ENCODE data around the gene PI4KA. TPM values are rescaled to one million over a fixed set of nuclear protein-coding genes. Genes with fewer than 3 reads are reported as not detected.
"Not testable (repeated sequence)": the region's sequence is repeated elsewhere in the genome, so short reads cannot be mapped to it uniquely, and the experiment has no call there.

PI4KA gene
- total RNA-seq, 6 donors from 2014 or later, result 68.6 to 251 (median 89.5) TPM

DNA sequence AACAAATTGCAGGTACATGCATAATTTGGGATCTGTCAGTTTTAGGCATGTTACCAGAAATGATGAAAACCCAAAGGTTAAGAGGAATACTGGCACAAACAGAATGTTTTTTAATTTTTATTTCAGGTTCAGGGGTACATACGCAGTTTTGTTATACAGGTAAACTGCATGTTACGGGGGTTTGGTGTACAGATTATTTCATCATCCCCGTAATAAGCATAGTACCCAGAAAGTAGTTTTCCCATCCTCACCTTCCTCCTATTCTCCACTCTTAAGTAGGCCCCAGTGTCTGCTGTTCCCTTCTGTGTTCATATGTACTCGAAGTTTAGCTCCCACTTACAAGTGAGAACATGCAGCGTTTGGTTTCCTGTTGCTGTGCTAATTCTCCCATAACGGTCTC is 33.0 kb downstream of the PI4KA start:
- no peak overlapping the region for H3K4me3 ChIP-seq
- DNase-seq (no peak), ATAC-seq (ENCODE audit: low FRiP score in 2 of 2) (no peak)
- H3K4me1 ChIP-seq, result no peaks in the 10 kb centered on the region
- H3K27me3 ChIP-seq, result no peaks in the 10 kb centered on the region
- H3K9me3 ChIP-seq, result no peaks in the 10 kb centered on the region
- 88 to 90% methylated on average over 6 of the region's 6 CpGs for WGBS, 2 donors
- peaks cover 4 to 72% (median 29%) of the 10 kb centered on the region in 4 donors for H3K36me3 ChIP-seq
- TF ChIP-seq POLR2A (IDR thresholded peaks at IDR 0.05) (no peak), EP300 (IDR thresholded peaks at IDR 0.05) (no peak), POLR2AphosphoS5 (IDR thresholded peaks at IDR 0.05) (no peak)
- TF ChIP-seq, protein P1, sequence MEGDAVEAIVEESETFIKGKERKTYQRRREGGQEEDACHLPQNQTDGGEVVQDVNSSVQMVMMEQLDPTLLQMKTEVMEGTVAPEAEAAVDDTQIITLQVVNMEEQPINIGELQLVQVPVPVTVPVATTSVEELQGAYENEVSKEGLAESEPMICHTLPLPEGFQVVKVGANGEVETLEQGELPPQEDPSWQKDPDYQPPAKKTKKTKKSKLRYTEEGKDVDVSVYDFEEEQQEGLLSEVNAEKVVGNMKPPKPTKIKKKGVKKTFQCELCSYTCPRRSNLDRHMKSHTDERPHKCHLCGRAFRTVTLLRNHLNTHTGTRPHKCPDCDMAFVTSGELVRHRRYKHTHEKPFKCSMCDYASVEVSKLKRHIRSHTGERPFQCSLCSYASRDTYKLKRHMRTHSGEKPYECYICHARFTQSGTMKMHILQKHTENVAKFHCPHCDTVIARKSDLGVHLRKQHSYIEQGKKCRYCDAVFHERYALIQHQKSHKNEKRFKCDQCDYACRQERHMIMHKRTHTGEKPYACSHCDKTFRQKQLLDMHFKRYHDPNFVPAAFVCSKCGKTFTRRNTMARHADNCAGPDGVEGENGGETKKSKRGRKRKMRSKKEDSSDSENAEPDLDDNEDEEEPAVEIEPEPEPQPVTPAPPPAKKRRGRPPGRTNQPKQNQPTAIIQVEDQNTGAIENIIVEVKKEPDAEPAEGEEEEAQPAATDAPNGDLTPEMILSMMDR (IDR thresholded peaks at IDR 0.05), result no peak
- no peak overlapping the region for H3K27ac ChIP-seq

DNA sequence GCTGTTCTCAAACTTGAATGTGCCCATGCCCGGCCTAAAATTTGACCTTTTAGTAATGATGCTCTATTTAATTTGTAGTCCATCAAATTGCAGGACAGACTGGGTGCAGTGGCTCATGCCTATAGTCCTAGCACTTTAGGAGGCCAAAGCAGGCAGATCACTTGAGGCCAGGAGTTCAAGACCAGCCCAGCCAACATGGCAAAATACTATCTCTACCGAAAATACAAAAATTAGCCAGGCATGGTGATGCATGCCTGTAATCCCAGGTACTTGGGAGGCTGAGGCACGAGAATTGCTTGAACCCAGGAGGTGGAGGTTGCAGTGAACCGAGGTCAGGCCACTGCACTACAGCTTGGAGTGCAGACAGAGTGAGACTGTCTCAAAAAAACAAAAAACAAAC is 33.4 kb downstream of the PI4KA start:
- H3K27ac ChIP-seq; ATAC-seq (ENCODE audit: low FRiP score in 2 of 2); DNase-seq; H3K9me3 ChIP-seq; H3K4me1 ChIP-seq; H3K27me3 ChIP-seq; H3K4me3 ChIP-seq: not testable (repeated sequence)
- H3K36me3 ChIP-seq, result peaks cover 4 to 72% (median 29%) of the 10 kb centered on the region in 4 donors
- WGBS, 2 donors, result 91 to 95% methylated on average over 4 of the region's 4 CpGs

GRCh38 chr22:20823264-20823663 is 35.3 kb downstream of the PI4KA start:
- Histone ChIP-seq H3K27ac (no peak overlapping the region), H3K4me3 (no peak overlapping the region), H3K9me3 (no peaks in the 10 kb centered on the region), H3K36me3 (peaks cover 16 to 72% (median 43%) of the 10 kb centered on the region in 4 donors), H3K4me1 (no peaks in the 10 kb centered on the region), H3K27me3 (no peaks in the 10 kb centered on the region)
- WGBS, 2 donors, result 96 to 100% methylated on average over 1 of the region's 1 CpG
- no peak for DNase-seq
- ATAC-seq (ENCODE audit: low FRiP score in 2 of 2), result no peak
- TF ChIP-seq POLR2A (IDR thresholded peaks at IDR 0.05) (no peak), EP300 (IDR thresholded peaks at IDR 0.05) (no peak), POLR2AphosphoS5 (IDR thresholded peaks at IDR 0.05) (no peak)
- TF ChIP-seq, protein P1 (IDR thresholded peaks at IDR 0.05), result no peak

GRCh38 chr22:20822240-20822639 is 36.4 kb downstream of the PI4KA start:
- 97 to 99% methylated on average over 5 of the region's 5 CpGs for WGBS, 2 donors
- H3K9me3 ChIP-seq, result no peaks in the 10 kb centered on the region
- peaks cover 21 to 71% (median 49%) of the 10 kb centered on the region in 4 donors for H3K36me3 ChIP-seq
- TF ChIP-seq POLR2A (IDR thresholded peaks at IDR 0.05) (no peak), EP300 (IDR thresholded peaks at IDR 0.05) (no peak), POLR2AphosphoS5 (IDR thresholded peaks at IDR 0.05) (no peak)
- TF ChIP-seq, protein P1 (IDR thresholded peaks at IDR 0.05), result no peak
- no peak overlapping the region for H3K4me3 ChIP-seq
- no peak overlapping the region for H3K27ac ChIP-seq
- no peaks in the 10 kb centered on the region for H3K27me3 ChIP-seq
- no peaks in the 10 kb centered on the region for H3K4me1 ChIP-seq
- no peak for DNase-seq
- no peak for ATAC-seq (ENCODE audit: low FRiP score in 2 of 2)

DNA sequence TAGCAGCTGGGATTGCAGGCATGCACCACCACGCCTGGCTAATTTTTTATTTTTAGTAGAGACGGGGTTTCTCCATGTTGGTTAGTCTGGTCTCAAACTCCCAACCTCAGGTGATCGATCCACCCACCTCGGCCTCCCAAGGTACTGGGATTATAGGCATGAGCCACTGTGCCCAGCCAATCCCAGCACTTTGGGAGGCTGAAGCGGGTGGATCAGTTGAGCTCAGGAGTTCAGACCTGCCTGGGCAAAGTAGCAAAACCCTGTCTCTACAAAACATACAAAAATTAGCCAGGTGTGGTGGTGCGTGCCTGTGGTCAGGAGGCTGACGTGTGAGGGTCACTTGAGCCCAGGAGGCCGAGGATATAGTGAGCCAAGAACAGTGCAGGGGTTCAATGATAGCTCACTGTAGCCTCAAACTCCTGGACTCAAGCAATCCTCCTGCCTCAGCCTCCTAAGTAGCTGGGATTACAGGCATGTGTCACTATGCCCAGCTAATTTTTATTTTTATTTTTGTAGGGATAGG is 36.8 kb downstream of the PI4KA start:
- H3K27me3 ChIP-seq; H3K27ac ChIP-seq; ATAC-seq (ENCODE audit: low FRiP score in 2 of 2); H3K4me1 ChIP-seq; H3K9me3 ChIP-seq; H3K4me3 ChIP-seq; DNase-seq: not testable (repeated sequence)
- H3K36me3 ChIP-seq, result peaks cover 21 to 71% (median 53%) of the 10 kb centered on the region in 4 donors
- WGBS, 2 donors, result 95% methylated on average over 7 to 8 of the region's 8 CpGs

DNA sequence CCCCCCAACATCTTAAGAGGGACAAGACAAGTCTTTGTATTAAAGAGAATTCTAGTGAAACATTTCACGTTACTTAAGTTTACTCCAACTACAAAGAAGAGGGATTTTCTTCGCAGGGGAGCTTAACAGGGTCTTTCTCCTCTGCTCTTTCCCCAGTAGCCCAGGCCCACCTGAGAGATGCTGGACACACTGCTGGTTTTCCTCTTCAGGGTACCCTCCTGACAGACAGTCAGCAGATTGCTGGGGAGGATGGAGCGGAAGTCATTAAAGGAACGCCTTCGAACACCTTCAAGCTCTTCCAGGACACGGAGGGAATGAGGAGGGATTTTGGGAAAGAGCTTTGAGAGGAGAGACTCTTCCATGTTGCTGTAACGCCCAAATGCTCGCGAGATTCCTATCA is 39.1 kb downstream of the PI4KA start:
- Histone ChIP-seq H3K4me1 (no peaks in the 10 kb centered on the region), H3K36me3 (peaks cover 21 to 93% (median 66%) of the 10 kb centered on the region in 4 donors), H3K27me3 (no peaks in the 10 kb centered on the region), H3K27ac (no peak overlapping the region), H3K9me3 (no peaks in the 10 kb centered on the region), H3K4me3 (no peak overlapping the region)
- 94 to 98% methylated on average over 9 of the region's 9 CpGs for WGBS, 2 donors
- no peak for ATAC-seq (ENCODE audit: low FRiP score in 2 of 2)
- TF ChIP-seq, protein P1 (IDR thresholded peaks at IDR 0.05), result no peak
- TF ChIP-seq POLR2A (IDR thresholded peaks at IDR 0.05), result no peak
- TF ChIP-seq POLR2AphosphoS5 (IDR thresholded peaks at IDR 0.05), result no peak
- TF ChIP-seq EP300 (IDR thresholded peaks at IDR 0.05), result no peak
- DNase-seq, result no peak

Data from upper lobe of left lung (tissue), 6 donors.